Fibroblast of skin of right quadriceps (primary cell): ENCODE measurements around the gene SPRYD3.
A peak's percentile ranks its signal among the peaks of the same experiment; 100 is the strongest.

Source experiments
- DNase-seq: peaks from one replicate; pipeline ENCODE4 v3.0.0-alpha.2; 2013

SPRYD3 gene

DNA sequence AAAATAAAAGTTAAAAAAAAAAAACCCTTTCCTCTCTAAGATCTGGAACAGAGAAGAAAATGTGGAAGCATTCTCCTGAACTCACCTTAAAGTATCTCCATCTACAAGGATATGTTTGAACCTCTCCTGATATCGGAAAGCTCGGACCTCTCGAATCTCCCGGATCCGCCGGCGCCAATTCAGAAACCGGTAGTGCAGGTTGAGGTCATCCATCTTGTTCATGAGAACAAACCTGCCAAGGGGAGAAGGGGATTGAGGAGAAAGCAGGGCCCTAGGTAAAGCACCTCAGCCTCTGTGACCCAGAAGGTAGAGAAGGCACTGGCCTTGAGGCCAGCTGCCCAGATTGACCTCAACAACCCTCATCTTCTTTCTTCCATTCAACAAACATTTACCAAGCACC is 2.2 kb downstream of the SPRYD3 start:
- DNase-seq: no peak

DNA sequence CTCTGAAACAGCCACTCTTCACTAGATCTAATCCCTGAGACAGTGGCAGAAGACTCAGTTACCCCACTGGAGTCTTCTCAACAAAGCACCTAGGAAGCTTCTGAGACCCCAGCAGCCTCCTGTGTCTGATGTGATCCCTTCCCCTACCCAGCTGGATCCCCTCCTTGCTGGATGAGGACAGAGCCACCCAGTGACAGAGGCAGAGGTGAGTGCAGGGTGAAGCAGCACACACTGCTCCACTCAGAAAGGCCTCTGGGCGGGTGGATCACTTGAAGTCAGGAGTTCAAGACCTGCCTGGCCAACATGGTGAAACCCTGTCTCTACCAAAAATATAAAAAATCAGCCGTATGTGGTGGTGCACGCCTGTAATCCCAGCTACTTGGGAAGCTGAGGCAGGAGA is 2.7 kb downstream of the SPRYD3 start:
- DNase-seq: no peak

DNA sequence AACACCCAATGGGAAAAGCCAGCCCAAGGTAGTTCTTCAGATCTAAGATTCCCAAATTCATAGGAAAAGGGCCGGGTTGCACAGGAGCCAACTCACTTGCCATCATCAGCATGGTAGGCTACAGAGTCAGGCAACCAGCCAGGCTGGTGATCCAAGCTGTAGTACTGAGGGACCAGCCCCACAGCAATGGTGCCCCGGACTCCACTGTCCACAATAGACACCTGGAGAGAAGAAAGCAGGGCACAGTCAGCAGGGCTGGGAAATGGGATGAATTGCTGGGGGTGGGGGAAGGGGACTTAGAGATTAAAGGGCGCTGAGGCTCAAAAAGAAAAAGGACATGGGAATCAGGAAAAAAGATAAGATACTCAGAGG is 4.2 kb downstream of the SPRYD3 start:
- no peak for DNase-seq

DNA sequence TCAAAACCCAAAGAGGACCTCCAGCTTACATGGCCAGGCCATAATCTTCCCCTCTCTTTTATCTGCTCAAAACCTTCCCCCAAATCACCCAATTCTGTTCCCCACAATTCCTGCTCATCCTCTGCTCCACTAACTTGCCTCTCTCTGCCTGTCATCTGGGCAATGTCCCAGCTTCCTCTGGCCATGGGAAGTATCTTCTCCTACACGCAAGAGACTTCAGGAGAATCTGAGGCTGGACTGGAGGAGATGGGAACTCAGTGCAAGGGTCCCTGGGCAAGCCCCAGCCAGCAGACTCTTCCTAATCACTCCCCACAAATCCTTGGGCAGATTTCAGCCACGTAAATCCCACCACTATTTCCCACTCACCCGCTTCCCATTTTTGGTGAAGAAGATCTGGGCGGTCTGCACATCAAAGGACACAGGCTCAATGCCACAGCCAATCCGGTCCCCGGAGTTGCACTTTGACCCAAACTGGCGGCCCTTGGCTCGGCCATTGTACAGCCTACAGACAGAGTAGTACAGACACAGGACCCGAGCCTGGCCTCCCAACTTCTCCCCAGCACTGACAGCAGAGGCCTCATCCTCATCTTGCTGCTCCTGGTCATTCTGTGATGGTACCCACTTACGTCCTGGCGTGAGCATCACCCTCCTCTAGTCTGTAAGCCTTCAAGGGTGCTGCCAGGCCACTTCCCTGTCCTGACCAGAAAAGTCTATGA is 4.7 kb downstream of the SPRYD3 start:
- no peak for DNase-seq

DNA sequence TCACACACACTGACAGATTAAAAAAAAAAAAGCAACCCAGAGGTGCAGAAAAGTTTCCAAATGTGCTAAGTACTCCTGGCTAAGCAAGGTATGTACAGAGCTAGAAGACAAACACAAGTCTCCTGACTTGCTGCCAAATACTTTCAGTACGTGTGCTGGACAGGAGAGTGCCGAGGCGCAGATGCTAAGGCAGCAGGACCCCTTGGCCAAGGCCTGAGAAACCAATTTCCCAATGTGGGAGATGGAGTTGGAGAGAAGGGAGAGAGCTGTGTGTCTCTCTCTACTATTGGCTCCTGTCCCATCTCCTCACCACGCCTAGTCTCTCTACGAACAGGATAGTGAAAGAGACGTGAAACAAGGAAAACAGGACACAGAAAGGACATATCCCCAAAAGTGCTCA is 5.3 kb downstream of the SPRYD3 start:
- no peak for DNase-seq

DNA sequence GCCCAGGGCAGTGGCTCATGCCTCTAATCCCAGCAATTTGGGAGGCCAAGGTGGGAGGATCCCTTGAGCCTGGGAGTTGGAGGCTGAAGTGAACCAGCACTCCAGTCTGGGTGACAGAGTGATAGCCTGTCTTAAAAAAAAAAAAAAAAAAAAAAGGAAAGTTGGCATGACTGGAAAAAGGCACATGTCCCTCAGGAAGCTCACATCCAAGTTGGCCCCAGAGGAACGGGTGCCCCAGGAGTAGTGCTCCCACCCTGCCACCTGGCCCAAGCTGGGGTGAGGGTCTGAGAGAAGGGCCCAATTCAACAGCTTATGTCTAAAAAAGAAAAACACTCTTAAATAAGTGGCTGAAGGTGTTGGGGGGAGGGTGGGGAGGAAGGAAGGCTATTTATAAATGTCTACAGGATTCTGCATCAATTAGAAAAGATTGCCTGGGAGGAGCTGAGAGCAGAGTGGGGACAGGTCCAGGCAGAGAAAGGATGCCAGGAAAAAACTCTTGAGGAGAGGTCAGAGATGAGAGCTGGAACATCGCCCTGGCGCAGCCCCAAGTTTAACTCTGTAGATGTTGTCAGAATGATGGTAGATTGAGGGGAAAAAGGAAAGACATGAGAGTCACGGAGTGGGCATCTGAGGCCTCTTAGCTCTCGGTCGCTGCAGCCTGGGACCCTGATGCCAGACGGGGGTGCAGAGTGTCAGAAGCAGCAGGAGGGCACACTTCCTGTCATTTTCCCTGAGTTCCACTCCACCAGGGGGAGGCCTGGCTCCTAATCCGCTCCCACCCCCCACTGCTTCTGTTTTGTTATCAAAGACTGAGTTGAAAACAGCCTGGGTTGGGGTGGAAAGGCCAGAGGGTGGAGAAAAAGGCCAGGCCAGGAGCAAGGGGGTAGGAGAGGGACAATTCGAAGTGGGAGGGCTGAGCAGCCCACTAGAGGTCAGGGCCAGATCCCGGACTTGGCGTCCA is 7.3 kb downstream of the SPRYD3 start:
- DNase-seq: peak; percentile 63

DNA sequence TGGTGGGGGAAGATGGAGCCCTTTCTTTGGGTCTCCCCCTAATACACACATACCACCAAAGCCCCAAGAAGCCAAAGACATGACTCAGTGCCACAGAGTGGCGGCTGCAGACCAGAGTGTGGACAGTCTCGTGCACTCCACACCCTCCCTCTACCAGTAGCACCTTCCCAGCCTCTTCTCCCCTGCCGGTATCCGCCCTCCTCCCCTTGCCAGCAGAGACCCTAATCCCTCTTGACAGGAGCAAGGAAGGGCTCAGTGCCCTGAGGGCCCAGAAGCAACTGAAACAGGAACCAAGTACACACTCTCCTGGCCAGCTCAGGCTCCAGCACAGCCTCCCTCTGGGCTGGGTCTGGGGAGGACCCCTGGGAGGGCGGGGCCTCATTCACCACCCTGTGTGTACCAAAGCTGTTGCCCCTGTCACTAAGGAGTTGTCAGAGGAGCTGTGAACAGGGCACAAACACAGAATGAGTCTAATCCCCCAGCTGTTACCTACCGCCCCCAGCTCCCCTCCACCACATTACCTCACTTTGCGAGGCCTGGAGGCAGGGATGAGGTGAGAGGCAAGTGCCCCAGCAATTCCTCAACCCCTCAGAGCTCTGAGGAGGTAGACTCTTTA is 8.2 kb downstream of the SPRYD3 start:
- DNase-seq: peak; percentile 45

DNA sequence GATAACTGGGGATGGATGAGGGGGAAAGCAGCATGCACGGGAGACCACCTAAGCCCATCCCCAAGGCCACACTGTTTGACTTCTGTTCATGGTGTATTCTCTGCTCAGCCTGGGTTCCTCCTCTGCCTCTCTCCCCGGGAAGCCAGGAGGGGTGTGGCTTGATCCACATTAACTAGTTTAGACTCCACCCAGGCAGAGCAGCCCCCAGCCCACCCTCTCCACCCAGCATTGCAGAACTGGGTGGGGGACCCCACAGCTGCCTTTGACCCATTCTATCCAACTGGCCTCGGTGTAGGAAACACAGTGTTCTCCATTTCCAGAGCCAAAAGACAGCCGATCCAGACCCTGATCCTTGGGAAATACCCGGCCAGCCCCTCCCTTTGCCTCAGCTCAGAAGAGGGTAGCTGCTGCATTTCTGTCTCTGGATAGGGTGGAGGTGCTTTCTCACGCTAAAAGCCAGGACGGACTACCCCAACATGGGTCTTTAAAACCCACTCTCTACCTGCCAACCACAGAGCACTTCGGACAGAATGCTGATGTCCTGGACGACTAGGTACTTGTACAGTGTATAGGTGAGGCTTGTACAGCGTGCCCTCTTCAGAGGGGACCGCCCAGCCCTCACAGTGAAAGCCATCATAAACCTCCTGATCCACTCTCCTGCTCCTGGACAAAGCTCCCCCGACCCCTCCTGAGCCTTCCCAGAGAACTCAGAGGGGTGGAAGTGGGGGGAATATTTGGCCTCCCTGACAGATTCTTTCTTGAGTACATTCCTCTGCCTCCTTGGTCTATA is 9.4 kb downstream of the SPRYD3 start:
- DNase-seq: no peak

- no peak for DNase-seq
These were observed 10.2 kb downstream of the SPRYD3 start for GRCh38 chr12:53068811-53069585.

- DNase-seq: no peak
These were observed 11.0 kb downstream of the SPRYD3 start for GRCh38 chr12:53067993-53068770.

DNA sequence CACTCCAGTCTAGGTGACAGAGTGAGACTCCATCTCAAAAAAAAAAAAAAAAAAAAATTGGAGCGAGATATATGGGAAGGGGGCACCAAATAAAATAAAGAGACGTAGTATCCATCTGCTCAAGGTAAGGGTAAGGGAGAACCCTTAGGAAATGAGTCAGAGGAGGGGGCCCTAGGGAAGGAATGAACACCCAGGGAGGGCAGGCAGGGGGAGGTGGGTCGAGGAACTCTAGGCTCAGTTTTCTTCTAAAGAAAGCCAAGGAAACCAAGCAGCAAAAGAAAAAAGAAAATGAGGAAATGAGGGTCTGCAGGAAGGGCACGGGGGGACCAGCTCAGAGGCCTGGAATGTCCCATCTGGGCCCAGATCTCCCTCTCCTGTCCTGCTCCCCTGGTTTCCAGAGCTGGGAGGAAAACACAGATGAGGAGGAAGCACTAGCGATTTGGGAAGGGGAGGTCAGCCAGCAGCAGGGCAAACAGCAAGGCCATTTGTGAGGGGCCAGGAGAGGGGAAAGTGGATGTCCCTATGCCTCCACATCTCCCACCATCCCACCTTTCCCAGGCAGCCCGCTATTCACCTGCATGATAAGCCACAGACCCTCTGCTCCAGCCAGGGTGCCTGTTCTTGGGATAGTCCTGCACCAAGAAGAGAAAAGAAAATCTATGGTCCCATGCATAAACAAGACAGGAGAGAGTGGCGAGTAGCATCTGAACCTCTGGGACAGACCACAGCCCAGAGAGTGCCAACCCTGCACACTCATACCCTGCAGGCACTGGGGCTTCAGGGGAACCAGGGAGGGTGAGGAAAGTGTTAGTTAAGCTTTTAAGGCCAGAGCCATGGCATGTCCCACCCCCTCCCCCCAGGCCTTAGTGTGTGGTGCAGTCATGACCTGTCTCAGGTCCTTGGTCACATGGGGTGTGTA is 11.9 kb downstream of the SPRYD3 start:
- DNase-seq: no peak

DNA sequence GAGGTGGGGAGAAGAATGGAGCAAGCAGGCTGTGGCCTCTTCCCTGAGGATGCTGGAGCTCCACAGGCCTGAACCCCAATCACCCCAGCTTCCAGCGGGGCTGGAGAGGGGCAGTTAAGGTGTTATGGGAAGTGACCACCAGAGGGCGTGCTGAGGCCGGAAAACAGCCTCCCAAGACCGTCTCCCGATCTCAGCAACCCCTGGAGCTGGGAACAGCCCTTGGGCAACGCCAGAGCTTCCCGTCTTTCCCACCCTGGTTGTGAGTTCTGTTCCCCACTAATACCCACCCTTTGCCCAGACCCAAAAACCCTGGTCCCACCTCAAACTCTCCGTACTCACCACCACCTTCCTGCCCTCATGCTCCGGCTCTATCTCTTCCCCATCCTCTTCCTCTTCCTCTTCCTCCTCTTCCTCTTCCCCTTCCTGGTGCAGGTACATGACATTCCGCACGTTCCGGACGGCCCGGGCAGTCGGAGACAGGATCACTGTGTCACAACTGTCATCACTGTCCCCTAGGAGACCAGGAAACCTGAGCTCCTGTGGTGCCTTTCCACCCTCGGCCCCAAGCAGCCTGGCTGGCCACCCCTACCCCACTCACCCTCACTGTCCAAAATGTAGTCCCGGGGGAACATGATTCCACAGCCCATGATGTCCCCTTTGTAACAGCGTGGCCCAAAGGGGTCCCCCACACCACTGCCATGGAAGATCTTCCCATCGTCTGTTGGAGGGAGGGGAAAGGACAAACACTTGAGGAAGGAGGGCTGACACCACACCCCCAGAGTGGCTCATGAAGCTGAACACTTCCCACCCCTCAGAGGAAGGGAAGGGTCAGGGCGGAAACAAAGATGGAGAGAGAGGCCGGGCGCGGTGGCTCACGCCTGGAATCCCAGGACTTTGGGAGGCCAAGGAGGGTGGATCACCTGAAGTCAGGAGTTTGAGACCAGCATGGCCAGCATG is 12.9 kb downstream of the SPRYD3 start:
- peak; percentile 80 for DNase-seq

DNA sequence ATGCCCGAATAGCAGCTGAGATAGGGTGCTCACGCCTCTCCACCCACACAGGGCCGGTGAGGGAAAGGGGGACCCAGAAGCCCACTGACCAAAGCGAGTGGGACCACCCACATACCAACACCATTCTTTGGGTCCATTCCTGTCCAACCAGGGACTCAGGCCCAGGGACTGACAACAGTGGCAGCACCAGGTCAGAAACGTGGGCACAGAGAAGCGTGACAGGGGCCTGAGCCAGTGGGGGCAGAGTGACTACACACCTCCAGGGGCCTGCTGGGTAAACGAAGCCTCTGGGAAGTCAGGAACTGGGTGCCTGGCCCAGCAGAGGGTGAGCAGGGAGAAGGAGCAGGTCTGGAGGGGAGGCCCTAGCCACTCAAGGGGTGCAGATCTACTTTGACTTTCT is 13.7 kb downstream of the SPRYD3 start:
- no peak for DNase-seq

GRCh38 chr12:53064613-53065436 is 14.4 kb downstream of the SPRYD3 start:
- no peak for DNase-seq

- peak; percentile 70 for DNase-seq
These were observed 15.2 kb downstream of the SPRYD3 start for GRCh38 chr12:53063708-53064612.

- DNase-seq: no peak
These were observed 16.0 kb downstream of the SPRYD3 start for GRCh38 chr12:53062977-53063707.
